HEK293T (cell line): ENCODE measurements around the gene MESP1.

Experiments used
- CTCF ChIA-PET: fragments of 350-600 bp; formaldehyde crosslinking; extraction: SDS; loops from one replicate; lab custom pipeline; 2021; ENCODE audit warnings: antibody characterized with exemption, inconsistent platforms; lab: Yijun Ruan, JAX
- POLR2A ChIA-PET: fragments of 350-600 bp; formaldehyde crosslinking; extraction: SDS; loops from one replicate; lab custom pipeline; 2020; ENCODE audit warnings: antibody characterized with exemption, inconsistent platforms; lab: Yijun Ruan, JAX
- DNase-seq: peaks from one replicate; pipeline ENCODE4 v3.0.0; 2012; ENCODE audit warnings: mixed read lengths; ENCODE audit errors: extremely low spot score
- ARNT ChIP-seq: fragments of 450-650 bp; IDR thresholded peaks from 2 replicates; pipeline ENCODE4 v1.6.1; 2017; ENCODE audit warnings: mild to moderate bottlenecking
- BHLHE40 ChIP-seq: fragments of 450-650 bp; IDR thresholded peaks from 2 replicates; pipeline ENCODE4 v1.6.1; 2016; ENCODE audit warnings: mild to moderate bottlenecking, moderate library complexity, borderline replicate concordance
- CTBP1 ChIP-seq: fragments of 450-650 bp; IDR thresholded peaks from 2 replicates; pipeline ENCODE4 v1.6.1; 2016; ENCODE audit warnings: borderline replicate concordance
- ELF4 ChIP-seq: fragments of 450-650 bp; IDR thresholded peaks from 2 replicates; pipeline ENCODE4 v1.6.1; 2017; ENCODE audit warnings: antibody characterized with exemption
- FOXA1 ChIP-seq: fragments of 450-650 bp; IDR thresholded peaks from 2 replicates; pipeline ENCODE4 v1.6.1; 2016; ENCODE audit warnings: mild to moderate bottlenecking
- FOXK2 ChIP-seq: fragments of 450-650 bp; IDR thresholded peaks from 2 replicates; pipeline ENCODE4 v1.6.1; 2016; ENCODE audit warnings: mild to moderate bottlenecking
- FOXM1 ChIP-seq: fragments of 450-650 bp; IDR thresholded peaks from 2 replicates; pipeline ENCODE4 v1.6.1; 2017; ENCODE audit warnings: mild to moderate bottlenecking, borderline replicate concordance
- HDGF ChIP-seq: fragments of 450-650 bp; IDR thresholded peaks from 2 replicates; pipeline ENCODE4 v1.6.1; 2017; ENCODE audit warnings: antibody characterized with exemption, borderline replicate concordance
- L3MBTL2 ChIP-seq: fragments of 450-650 bp; conservative IDR thresholded peaks from 2 replicates; pipeline ENCODE4 v1.6.1; 2016; ENCODE audit warnings: mild to moderate bottlenecking
- LEF1 ChIP-seq: fragments of 450-650 bp; IDR thresholded peaks from 2 replicates; pipeline ENCODE4 v1.6.1; 2017; ENCODE audit warnings: mild to moderate bottlenecking, borderline replicate concordance
- NFRKB ChIP-seq: fragments of 450-650 bp; IDR thresholded peaks from 2 replicates; pipeline ENCODE4 v1.6.1; 2016; ENCODE audit warnings: mild to moderate bottlenecking, moderate library complexity
- PKNOX1 ChIP-seq: fragments of 450-650 bp; IDR thresholded peaks from 2 replicates; pipeline ENCODE4 v1.6.1; 2016
- SP1 ChIP-seq: fragments of 450-650 bp; IDR thresholded peaks from 2 replicates; pipeline ENCODE4 v1.6.1; 2017
- SUZ12 ChIP-seq: fragments of 450-650 bp; IDR thresholded peaks from 2 replicates; pipeline ENCODE4 v1.6.1; 2016; ENCODE audit warnings: mild to moderate bottlenecking
- TARDBP ChIP-seq: fragments of 450-650 bp; IDR thresholded peaks from 2 replicates; pipeline ENCODE4 v1.6.1; 2016
- ZNF384 ChIP-seq: fragments of 450-650 bp; IDR thresholded peaks from 2 replicates; pipeline ENCODE4 v1.6.1; 2016

The MESP1 gene

GRCh38 chr15:89760303-89761008 lies 9.4 kb upstream of the MESP1 start:
- peak; percentile 93 for DNase-seq
- POLR2A ChIA-PET: interaction anchor here (0.7 to 2.0 kb wide), 10 partner anchors 9 to 342 kb away, joined by 3 to 14 read pairs (median 4); partner anchors contain the start of genes AP3S2, IDH2, MESP1 and MESP2
- TF ChIP-seq FOXA1: no peak
- TF ChIP-seq SP1: no peak
- TF ChIP-seq ELF4: no peak
- TF ChIP-seq LEF1: no peak
- no peak for TF ChIP-seq ZNF384
- TF ChIP-seq ARNT: no peak
- no peak for TF ChIP-seq HDGF
- no peak for TF ChIP-seq SUZ12
- no peak for TF ChIP-seq FOXK2
- no peak for TF ChIP-seq TARDBP
- TF ChIP-seq FOXM1: no peak
- TF ChIP-seq NFRKB: no peak
- TF ChIP-seq PKNOX1: no peak
- no peak for TF ChIP-seq CTBP1
- TF ChIP-seq BHLHE40: no peak
- no peak for TF ChIP-seq L3MBTL2
- CTCF ChIA-PET: interaction anchor here (0.7 to 3.6 kb wide), 23 partner anchors 8 to 311 kb away, joined by 3 to 66 read pairs (median 3); partner anchors contain the start of genes MESP1 and MESP2

- no peak for DNase-seq
- ChIA-PET POLR2A (interaction anchor here (1.1 to 2.0 kb wide), 4 partner anchors 8 to 134 kb away, joined by 3 to 5 read pairs (median 4); partner anchors contain the start of genes AP3S2 and MESP2), CTCF (interaction anchor here (0.7 to 3.6 kb wide), 7 partner anchors 10 to 212 kb away, joined by 3 to 66 read pairs (median 7); partner anchors contain the start of gene MESP2)
- TF ChIP-seq L3MBTL2 (no peak), ZNF384 (no peak), HDGF (no peak), NFRKB (no peak), FOXA1 (no peak), FOXM1 (no peak), BHLHE40 (no peak), ARNT (no peak), LEF1 (no peak), SP1 (no peak), PKNOX1 (no peak), CTBP1 (no peak), ELF4 (no peak), SUZ12 (no peak)
Observed at GRCh38 chr15:89759835-89760234, 8.8 kb upstream of the MESP1 start.

GRCh38 chr15:89758981-89759380 lies 7.9 kb upstream of the MESP1 start:
- TF ChIP-seq TARDBP (no peak), SP1 (no peak), BHLHE40 (no peak), HDGF (no peak), FOXK2 (no peak), FOXM1 (no peak), LEF1 (no peak), CTBP1 (no peak), PKNOX1 (no peak), FOXA1 (no peak), L3MBTL2 (no peak), ZNF384 (no peak), ELF4 (no peak)
- ChIA-PET CTCF (interaction anchor here (3.4 to 3.6 kb wide), 2 partner anchors 14 to 116 kb away, joined by 38 to 66 read pairs; partner anchors contain the start of gene MESP2), POLR2A (interaction anchor here (1.2 kb wide), 1 partner anchor 44 kb away, joined by 3 read pairs; no protein-coding TSS in a partner anchor)
- DNase-seq: no peak

GRCh38 chr15:89758283-89758682 lies 7.2 kb upstream of the MESP1 start:
- DNase-seq: no peak
- POLR2A ChIA-PET: interaction anchor here (1.2 kb wide), 1 partner anchor 44 kb away, joined by 3 read pairs; no protein-coding TSS in a partner anchor
- CTCF ChIA-PET: interaction anchor here (1.1 kb wide), 1 partner anchor 18 kb away, joined by 4 read pairs; no protein-coding TSS in a partner anchor
- TF ChIP-seq LEF1 (no peak), TARDBP (no peak), ELF4 (no peak), FOXA1 (no peak), SP1 (no peak), FOXM1 (no peak), ZNF384 (no peak), NFRKB (no peak), L3MBTL2 (no peak), BHLHE40 (no peak), PKNOX1 (no peak), HDGF (no peak), CTBP1 (no peak), ARNT (no peak), FOXK2 (no peak), SUZ12 (no peak)

DNA sequence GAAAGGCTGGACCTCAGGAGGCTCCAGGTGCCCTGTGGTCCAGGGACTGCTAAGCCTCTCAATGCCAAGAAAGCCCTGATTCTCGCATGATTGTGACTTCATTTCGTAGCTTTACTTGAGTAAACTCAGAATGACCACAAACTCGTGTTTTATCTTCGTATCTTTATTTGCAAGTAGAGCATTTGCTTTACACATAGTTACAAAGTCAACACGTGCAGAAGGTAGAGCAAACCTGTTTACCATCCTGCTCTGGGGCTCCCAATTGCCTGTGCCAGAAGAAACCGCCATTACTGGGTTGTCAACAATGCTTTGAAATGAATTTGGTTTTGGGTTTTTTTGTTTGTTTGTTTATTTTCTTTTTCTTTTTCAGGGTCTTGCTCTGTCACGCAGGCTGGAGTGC lies 5.8 kb upstream of the MESP1 start:
- POLR2A ChIA-PET: no interaction called here
- CTCF ChIA-PET: no interaction called here
- DNase-seq: no peak
- TF ChIP-seq ELF4 (no peak), SUZ12 (no peak), TARDBP (no peak), FOXM1 (no peak), FOXK2 (no peak), FOXA1 (no peak), ZNF384 (no peak), SP1 (no peak), CTBP1 (no peak), PKNOX1 (no peak), HDGF (no peak), ARNT (no peak)
